ENCODE data around the gene SPATA32. TPM values are rescaled to one million over a fixed set of nuclear protein-coding genes. Genes with fewer than 3 reads are reported as not detected.
A peak's percentile ranks its signal among the peaks of the same experiment; 100 is the strongest.

The SPATA32 gene
- total and polyA plus RNA-seq, 2 experiments from 2014 or later = not detected

GRCh38 chr17:45307290-45308015 lies 45.6 kb upstream of the SPATA32 start:
- Mint-ChIP-seq H3K27me3 (ENCODE audit: insufficient read depth, low read depth, poor library complexity) (peaks cover 8% of the 10 kb centered on the region), H3K27ac (peak overlapping the region; percentile 62; the same call in 1 of the 2 replicates), H3K36me3 (ENCODE audit: low read depth) (no peaks in the 10 kb centered on the region; the same call in 1 of the 3 replicates), H3K4me1 (peaks cover 17% of the 10 kb centered on the region; the same call in 2 of the 3 replicates), H3K9me3 (no peaks in the 10 kb centered on the region), H3K4me3 (no peak overlapping the region)
- Histone ChIP-seq H3K4me3 (no peak overlapping the region), H3K4me2 (no peak overlapping the region), H3K27ac (ENCODE audit: low read depth) (no peak overlapping the region), H4K20me1 (replicated peaks; ENCODE audit: insufficient read depth) (peaks cover 10% of the 10 kb centered on the region; the same call in 1 of the 2 replicates), H3K4me1 (ENCODE audit: insufficient read depth) (peaks cover 8% of the 10 kb centered on the region; the same call in 1 of the 2 replicates), H3F3A (replicated peaks; ENCODE audit: low read depth) (no peaks in the 10 kb centered on the region), H3K27me3 (ENCODE audit: insufficient read depth) (no peaks in the 10 kb centered on the region), H3K79me2 (replicated peaks; ENCODE audit: insufficient read depth) (peaks cover 28% of the 10 kb centered on the region), H3K9me2 (ENCODE audit: insufficient read depth) (no peaks in the 10 kb centered on the region), H3K36me3 (ENCODE audit: insufficient read depth) (no peaks in the 10 kb centered on the region), H2AFZ (no peak overlapping the region)
- DNase-seq (ENCODE audit: low spot score) = no peak
- TF ChIP-seq, protein P1, sequence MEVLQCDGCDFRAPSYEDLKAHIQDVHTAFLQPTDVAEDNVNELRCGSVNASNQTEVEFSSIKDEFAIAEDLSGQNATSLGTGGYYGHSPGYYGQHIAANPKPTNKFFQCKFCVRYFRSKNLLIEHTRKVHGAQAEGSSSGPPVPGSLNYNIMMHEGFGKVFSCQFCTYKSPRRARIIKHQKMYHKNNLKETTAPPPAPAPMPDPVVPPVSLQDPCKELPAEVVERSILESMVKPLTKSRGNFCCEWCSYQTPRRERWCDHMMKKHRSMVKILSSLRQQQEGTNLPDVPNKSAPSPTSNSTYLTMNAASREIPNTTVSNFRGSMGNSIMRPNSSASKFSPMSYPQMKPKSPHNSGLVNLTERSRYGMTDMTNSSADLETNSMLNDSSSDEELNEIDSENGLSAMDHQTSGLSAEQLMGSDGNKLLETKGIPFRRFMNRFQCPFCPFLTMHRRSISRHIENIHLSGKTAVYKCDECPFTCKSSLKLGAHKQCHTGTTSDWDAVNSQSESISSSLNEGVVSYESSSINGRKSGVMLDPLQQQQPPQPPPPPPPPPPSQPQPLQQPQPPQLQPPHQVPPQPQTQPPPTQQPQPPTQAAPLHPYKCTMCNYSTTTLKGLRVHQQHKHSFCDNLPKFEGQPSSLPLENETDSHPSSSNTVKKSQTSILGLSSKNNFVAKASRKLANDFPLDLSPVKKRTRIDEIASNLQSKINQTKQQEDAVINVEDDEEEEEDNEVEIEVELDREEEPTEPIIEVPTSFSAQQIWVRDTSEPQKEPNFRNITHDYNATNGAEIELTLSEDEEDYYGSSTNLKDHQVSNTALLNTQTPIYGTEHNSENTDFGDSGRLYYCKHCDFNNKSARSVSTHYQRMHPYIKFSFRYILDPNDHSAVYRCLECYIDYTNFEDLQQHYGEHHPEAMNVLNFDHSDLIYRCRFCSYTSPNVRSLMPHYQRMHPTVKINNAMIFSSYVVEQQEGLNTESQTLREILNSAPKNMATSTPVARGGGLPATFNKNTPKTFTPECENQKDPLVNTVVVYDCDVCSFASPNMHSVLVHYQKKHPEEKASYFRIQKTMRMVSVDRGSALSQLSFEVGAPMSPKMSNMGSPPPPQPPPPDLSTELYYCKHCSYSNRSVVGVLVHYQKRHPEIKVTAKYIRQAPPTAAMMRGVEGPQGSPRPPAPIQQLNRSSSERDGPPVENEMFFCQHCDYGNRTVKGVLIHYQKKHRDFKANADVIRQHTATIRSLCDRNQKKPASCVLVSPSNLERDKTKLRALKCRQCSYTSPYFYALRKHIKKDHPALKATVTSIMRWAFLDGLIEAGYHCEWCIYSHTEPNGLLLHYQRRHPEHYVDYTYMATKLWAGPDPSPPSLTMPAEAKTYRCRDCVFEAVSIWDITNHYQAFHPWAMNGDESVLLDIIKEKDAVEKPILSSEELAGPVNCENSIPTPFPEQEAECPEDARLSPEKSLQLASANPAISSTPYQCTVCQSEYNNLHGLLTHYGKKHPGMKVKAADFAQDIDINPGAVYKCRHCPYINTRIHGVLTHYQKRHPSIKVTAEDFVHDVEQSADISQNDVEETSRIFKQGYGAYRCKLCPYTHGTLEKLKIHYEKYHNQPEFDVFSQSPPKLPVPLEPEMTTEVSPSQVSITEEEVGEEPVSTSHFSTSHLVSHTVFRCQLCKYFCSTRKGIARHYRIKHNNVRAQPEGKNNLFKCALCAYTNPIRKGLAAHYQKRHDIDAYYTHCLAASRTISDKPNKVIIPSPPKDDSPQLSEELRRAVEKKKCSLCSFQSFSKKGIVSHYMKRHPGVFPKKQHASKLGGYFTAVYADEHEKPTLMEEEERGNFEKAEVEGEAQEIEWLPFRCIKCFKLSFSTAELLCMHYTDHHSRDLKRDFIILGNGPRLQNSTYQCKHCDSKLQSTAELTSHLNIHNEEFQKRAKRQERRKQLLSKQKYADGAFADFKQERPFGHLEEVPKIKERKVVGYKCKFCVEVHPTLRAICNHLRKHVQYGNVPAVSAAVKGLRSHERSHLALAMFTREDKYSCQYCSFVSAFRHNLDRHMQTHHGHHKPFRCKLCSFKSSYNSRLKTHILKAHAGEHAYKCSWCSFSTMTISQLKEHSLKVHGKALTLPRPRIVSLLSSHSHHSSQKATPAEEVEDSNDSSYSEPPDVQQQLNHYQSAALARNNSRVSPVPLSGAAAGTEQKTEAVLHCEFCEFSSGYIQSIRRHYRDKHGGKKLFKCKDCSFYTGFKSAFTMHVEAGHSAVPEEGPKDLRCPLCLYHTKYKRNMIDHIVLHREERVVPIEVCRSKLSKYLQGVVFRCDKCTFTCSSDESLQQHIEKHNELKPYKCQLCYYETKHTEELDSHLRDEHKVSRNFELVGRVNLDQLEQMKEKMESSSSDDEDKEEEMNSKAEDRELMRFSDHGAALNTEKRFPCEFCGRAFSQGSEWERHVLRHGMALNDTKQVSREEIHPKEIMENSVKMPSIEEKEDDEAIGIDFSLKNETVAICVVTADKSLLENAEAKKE (CRISPR knock-in tag; IDR thresholded peaks at IDR 0.05) = no peak
- no peak for ATAC-seq

DNA sequence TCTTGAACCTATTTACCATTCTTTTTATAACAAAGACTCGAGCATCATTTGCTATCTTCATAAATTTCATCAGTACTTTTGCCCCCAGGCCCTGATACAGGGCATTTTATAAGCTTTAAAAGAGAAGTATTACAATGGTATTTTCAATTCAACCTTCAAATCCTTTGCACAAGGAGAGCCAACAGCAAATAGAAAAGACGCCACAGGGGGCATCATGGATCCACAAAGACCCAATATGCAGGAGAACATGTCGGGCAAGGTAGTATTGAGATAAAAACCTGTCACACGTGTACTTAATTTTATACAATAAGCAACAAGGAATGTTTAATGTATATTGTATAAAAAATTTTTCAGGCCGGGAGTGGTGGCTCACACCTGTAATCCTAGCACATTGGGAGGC lies 44.7 kb upstream of the SPATA32 start:
- H4K20me1 ChIP-seq (replicated peaks; ENCODE audit: insufficient read depth) = peaks cover 10% of the 10 kb centered on the region; the same call in 1 of the 2 replicates
- H3K36me3 ChIP-seq (ENCODE audit: insufficient read depth) = no peaks in the 10 kb centered on the region
- ATAC-seq = peak; percentile 38; the same call in 2 of the 3 replicates
- no peaks in the 10 kb centered on the region for H3F3A ChIP-seq (replicated peaks; ENCODE audit: low read depth)
- Mint-ChIP-seq H3K4me1 (peaks cover 14% of the 10 kb centered on the region; the same call in 2 of the 3 replicates), H3K36me3 (ENCODE audit: low read depth) (no peaks in the 10 kb centered on the region; the same call in 1 of the 3 replicates), H3K4me3 (no peak overlapping the region), H3K9me3 (no peaks in the 10 kb centered on the region), H3K27me3 (ENCODE audit: insufficient read depth, low read depth, poor library complexity) (peaks cover 8% of the 10 kb centered on the region), H3K27ac (no peak overlapping the region)
- H3K9me2 ChIP-seq (ENCODE audit: insufficient read depth) = no peaks in the 10 kb centered on the region
- H3K79me2 ChIP-seq (replicated peaks; ENCODE audit: insufficient read depth) = peaks cover 21% of the 10 kb centered on the region; the same call in 1 of the 2 replicates
- H3K27ac ChIP-seq (ENCODE audit: low read depth) = no peak overlapping the region
- TF ChIP-seq CTCF (conservative IDR thresholded peaks at IDR 0.05; ENCODE audit: low read depth in 2 of 2) (peak; percentile 31 to 45; a peak in 3 of 4 replicates), JUNB (IDR thresholded peaks at IDR 0.05; ENCODE audit: unreplicated experiment) (no peak), ZNF331 (CRISPR knock-in tag; IDR thresholded peaks at IDR 0.05; ENCODE audit: low read depth) (no peak), EZH2 (IDR thresholded peaks at IDR 0.05; ENCODE audit: low read depth, unreplicated experiment) (no peak)
- H3K4me2 ChIP-seq = no peak overlapping the region
- no peaks in the 10 kb centered on the region for H3K27me3 ChIP-seq (ENCODE audit: insufficient read depth)
- no peak overlapping the region for H2AFZ ChIP-seq
- peaks cover 8% of the 10 kb centered on the region; the same call in 1 of the 2 replicates for H3K4me1 ChIP-seq (ENCODE audit: insufficient read depth)
- DNase-seq (ENCODE audit: low spot score) = peak; percentile 44
- H3K4me3 ChIP-seq = no peak overlapping the region
